Activated CD4-positive, alpha-beta T cell treated with anti-CD3 and anti-CD28 coated beads, Interleukin-10, Interleukin-2, amounts not matched to agents 100 ng/mL and 50 ng/mL, durations not matched to agents 16 hours and 8 hours (primary cell): Measurements from ENCODE around the gene BMPR1B.

ENCODE experiments used
- DNase-seq: peaks from one replicate; pipeline ENCODE4 v3.0.0-alpha.2; 2020

BMPR1B gene

DNA sequence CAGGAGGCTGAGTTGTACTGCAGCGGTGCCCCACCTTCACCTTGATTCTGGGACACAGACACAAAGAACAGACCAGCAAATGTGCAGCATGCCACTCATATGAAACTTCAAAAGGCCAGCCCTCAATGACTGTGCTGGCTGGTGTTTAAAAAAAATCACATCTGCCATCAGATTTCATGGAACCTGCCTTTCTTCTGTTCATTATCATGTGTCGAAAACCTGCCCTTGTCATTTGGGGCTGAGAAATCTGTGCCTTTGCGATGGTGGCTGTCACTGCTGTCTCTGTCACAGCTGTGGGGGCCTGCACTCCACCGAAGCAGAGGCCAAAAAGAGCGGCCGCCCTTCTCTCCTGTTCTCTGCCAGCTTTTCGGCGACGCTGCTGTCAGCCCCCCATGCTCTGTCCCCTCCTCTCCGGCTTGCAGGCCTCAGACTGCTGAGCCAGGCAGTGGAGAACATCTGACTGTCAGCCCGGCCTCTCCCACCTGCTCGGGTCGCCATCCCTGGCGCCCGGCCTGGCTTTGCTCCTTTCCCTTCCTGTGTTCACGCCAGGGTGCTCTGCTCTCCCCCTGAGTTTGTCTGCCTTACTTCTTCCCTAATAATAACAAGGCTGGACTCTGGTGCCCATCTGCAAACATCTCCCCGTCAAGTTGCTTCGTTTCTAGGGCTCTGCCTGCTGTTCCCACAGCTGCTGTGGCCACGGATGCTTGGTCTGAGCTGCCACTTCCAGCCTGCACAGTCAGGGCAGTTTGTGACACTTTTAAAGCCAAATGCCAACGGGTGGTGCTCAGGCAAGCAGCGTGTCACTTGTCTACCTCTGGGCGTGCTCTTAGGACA lies 435.9 kb downstream of the BMPR1B start:
- no peak for DNase-seq

DNA sequence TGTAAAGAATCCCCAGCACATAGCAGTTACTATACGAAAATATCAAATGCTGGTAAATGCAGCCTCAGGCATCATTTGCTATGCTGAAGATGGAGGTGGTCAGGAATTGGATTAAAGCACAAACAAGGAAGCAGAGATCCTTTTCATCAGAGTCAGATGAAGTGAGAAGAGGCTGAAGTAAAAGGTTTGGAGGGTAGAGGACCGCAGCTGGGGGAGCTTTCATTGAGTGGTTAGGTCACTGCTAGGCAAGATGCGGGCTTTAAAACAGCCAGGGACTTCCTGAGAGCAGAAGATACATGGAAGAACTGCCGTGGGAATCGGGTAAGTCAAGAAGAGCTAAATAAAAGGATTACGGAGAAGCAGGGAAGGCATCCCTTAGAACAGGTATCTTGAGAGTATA lies 439.6 kb downstream of the BMPR1B start:
- no peak for DNase-seq

DNA sequence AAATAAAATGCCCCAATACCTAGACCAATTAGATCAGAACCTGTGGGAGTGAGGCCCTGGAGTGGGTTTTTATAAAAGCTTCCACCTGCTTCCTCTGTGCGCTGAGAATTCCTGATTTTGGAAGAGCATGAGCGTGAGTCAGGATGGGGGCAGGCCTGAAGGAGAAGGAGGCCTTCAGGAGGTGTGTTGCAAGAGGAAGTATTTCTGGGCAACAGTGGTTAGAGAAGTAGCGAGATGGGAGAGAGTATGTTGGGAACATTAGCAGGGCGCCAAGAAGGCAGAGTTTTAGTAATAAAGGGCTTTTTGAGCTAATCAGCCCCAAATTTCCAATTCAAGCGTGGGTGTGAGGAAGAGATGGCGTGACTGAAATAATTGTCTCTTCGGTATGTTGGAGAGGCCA lies 441.2 kb downstream of the BMPR1B start:
- DNase-seq: no peak

DNA sequence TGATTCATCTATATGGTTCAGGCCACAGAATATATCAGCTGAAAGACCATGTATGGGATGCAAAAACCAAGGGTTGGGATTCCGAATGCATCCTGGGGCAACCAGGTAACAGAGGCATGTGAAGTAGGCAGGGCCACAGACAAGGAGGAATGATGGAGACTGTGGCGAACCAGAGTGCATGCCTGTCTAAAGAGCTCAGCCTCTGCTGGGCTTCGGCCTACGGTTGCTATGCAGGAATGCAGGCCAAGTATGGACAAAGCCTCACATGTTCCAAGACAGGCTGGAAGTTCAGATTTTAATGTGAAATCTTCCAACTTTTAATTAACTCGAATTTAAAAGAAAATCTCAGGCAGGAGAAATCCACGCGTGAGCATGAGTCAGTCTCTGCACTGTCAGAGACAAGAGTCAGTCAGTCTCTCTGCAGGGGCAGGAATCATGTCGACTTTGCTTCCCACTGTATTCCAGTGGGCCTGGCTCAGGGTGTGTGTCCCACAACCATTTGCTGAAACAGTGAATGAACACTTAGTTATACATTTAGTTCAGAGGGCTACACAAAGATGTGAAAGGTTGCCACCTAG lies 446.6 kb downstream of the BMPR1B start:
- DNase-seq: no peak

DNA sequence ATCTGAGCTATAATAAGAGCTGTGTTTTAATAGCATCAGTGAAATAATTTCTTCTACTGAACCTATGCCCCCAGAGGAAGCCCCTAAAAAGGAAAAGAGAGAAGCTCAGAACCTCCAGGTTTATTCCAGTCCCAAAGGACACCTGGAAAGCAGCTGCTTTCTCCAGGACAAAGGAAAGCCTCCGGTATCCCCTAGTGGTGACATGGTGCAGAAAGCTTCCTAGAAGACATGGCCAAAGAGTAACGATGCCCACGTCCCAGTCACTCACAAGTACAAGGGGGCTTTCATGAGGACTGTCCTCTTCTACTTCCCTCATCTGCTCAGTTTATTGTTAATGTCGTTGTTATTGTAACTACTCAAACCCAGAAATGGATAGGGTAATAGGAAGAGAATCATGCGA lies 447.1 kb downstream of the BMPR1B start:
- DNase-seq: no peak
